Gastrocnemius medialis (tissue), 4 donors: ENCODE results near the gene ORC3. TPM values are rescaled to one million over a fixed set of nuclear protein-coding genes. Genes with fewer than 3 reads are reported as not detected.

Experiments
- ATAC-seq, 2 donors: fragments of 150-250 bp; one replicate each; pipeline ENCODE4 v1.9.1; 2016
- DNase-seq, 2 donors: peaks; one replicate each; pipeline ENCODE4 v3.0.0-alpha.2; 2019
- H3K27ac ChIP-seq, 4 donors: fragments of 200-600 bp; sonication (generic); 1 replicate in 1 of 4; 2 replicates in 3 of 4; pipeline ENCODE4 v1.5.1; 2016 to 2018; ENCODE audit warnings: mild to moderate bottlenecking in 2 of 4, moderate library complexity in 1 of 4
- H3K27me3 ChIP-seq, 3 donors: fragments of 200-600 bp; sonication (generic) in 2 of 3; 1 replicate in 1 of 3; 2 replicates in 2 of 3; pipeline versions ENCODE4 v1.5.1 to v1.6.0; 2016 to 2019; ENCODE audit warnings: mild to moderate bottlenecking in 1 of 3, moderate library complexity in 1 of 3
- H3K36me3 ChIP-seq, 2 donors: fragments of 200-600 bp; sonication (generic) in 1 of 2; one replicate each; pipeline ENCODE4 v1.5.1; 2017 to 2018
- H3K4me1 ChIP-seq, 2 donors: fragments of 200-600 bp; sonication (generic) in 1 of 2; one replicate each; pipeline ENCODE4 v1.5.1; 2016 to 2017; ENCODE audit warnings: mild to moderate bottlenecking in 2 of 2
- H3K4me3 ChIP-seq, 4 donors: fragments of 200-600 bp; sonication (generic) in 3 of 4; 1 replicate in 1 of 4; 2 replicates in 3 of 4; pipeline ENCODE4 v1.5.1; 2016 to 2019; ENCODE audit warnings: mild to moderate bottlenecking in 2 of 4
- H3K9me3 ChIP-seq, 3 donors: fragments of 200-600 bp; sonication (generic) in 2 of 3; 1 replicate in 1 of 3; 2 replicates in 2 of 3; pipeline ENCODE4 v1.5.1; 2016 to 2019
- POLR2A ChIP-seq, 2 donors: fragments of 450-650 bp; IDR thresholded peaks; one replicate each; pipeline ENCODE4 v1.6.1; 2017; ENCODE audit warnings: antibody characterized with exemption in 2 of 2, mild to moderate bottlenecking in 2 of 2, moderate library complexity in 2 of 2
- in situ Hi-C, 4 donors: fragments of 200-750 bp; cut with MboI; loops; one replicate each; pipeline versions ENCODE4 v1.15.0 to v1.8.0; 2017; ENCODE audit warnings: low sequenced_read_pairs in 4 of 4
- intact Hi-C: fragments of 100-400 bp; cut with DNase I; formaldehyde crosslinking; loops from one replicate; pipeline ENCODE4 v1.15.1; 2023; ENCODE audit warnings: low total_unique reads
- total RNA-seq, 4 donors: library from RNA; depleted of rRNA; stranded (reverse); fragments of >200 nt; gene quantifications; one replicate each; pipeline versions ENCODE4 v1.1.0 to v1.2.3, GENCODE V29; 2016
- TF ChIP-seq, protein P1 (sequence below), 5 experiments: fragments of 450-650 bp in 3 of 5; fragments of 200-600 bp in 2 of 5; sonication (generic) in 2 of 5; IDR thresholded peaks in 4 of 5; conservative IDR thresholded peaks in 1 of 5; 1 replicate in 4 of 5; 2 replicates in 1 of 5; pipeline ENCODE4 v1.5.1; 2016 to 2019; ENCODE audit warnings: antibody characterized with exemption in 5 of 5, mild to moderate bottlenecking in 3 of 5, moderate library complexity in 3 of 5

The ORC3 gene
- total RNA-seq, 4 donors from 2014 or later: 18.6 to 28.5 (median 22.6) TPM

DNA sequence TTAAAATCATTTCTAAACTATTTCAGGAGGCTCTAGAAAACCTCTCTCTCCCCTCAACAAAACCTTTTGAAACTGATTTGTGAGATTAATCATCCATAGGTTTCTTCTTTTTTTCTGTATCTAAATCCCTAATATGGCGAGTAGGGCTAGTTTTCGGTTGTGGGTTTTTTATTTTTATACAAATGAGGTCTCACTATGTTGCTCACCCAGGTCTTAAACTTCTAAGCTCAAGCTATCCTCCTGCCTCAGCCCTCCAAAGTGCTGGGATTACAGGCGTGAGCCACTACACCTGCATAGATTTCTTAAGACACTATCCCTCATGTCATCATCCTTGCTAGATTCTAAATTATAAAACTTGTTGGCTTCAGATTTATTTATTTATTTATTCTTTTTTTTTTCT lies 43.9 kb downstream of the ORC3 start:
- no peak for DNase-seq
- TF ChIP-seq POLR2A (IDR thresholded peaks at IDR 0.05): no peak
- TF ChIP-seq, protein P1, sequence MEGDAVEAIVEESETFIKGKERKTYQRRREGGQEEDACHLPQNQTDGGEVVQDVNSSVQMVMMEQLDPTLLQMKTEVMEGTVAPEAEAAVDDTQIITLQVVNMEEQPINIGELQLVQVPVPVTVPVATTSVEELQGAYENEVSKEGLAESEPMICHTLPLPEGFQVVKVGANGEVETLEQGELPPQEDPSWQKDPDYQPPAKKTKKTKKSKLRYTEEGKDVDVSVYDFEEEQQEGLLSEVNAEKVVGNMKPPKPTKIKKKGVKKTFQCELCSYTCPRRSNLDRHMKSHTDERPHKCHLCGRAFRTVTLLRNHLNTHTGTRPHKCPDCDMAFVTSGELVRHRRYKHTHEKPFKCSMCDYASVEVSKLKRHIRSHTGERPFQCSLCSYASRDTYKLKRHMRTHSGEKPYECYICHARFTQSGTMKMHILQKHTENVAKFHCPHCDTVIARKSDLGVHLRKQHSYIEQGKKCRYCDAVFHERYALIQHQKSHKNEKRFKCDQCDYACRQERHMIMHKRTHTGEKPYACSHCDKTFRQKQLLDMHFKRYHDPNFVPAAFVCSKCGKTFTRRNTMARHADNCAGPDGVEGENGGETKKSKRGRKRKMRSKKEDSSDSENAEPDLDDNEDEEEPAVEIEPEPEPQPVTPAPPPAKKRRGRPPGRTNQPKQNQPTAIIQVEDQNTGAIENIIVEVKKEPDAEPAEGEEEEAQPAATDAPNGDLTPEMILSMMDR (IDR thresholded peaks at IDR 0.05 in 4 of 5, conservative IDR thresholded peaks at IDR 0.05 in 1 of 5): no peak
- H3K36me3 ChIP-seq: peaks cover 0 to 12% of the 10 kb centered on the region in 2 donors
- no peak overlapping the region for H3K27ac ChIP-seq
- no peak overlapping the region for H3K4me3 ChIP-seq
- no peaks in the 10 kb centered on the region for H3K27me3 ChIP-seq
- in situ Hi-C loops (no loop called here), intact Hi-C loops (loop anchor here (10.0 kb wide), 1 partner anchor 161 kb away; no protein-coding TSS in a partner anchor)
- no peaks in the 10 kb centered on the region for H3K9me3 ChIP-seq
- no peak for ATAC-seq
- peaks cover 5 to 13% of the 10 kb centered on the region in 2 donors for H3K4me1 ChIP-seq

DNA sequence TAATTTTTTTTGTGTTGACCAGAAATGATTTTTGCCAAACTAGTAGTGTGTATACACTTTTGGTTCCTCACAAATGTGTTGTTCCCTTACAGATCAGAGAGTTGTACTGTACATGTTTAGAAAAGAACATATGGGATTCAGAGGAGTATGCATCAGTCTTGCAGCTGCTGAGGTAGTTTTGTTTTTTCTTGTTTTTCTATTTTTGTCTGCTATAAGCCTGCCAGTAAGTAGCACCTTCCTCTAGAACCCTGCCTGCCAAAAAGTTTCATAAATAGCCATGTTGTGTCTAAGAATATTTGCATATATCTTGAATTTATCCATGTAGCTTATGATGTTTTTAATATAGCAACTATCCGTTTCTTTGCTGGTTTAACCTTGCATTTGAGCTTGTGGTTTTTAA lies 46.4 kb downstream of the ORC3 start:
- in situ Hi-C loops: no loop called here
- no peaks in the 10 kb centered on the region for H3K9me3 ChIP-seq
- intact Hi-C loops: loop anchor here (10.0 kb wide), 1 partner anchor 158 kb away; no protein-coding TSS in a partner anchor
- peaks cover 0 to 16% of the 10 kb centered on the region in 2 donors for H3K36me3 ChIP-seq
- H3K27ac ChIP-seq: no peak overlapping the region
- ATAC-seq: no peak
- TF ChIP-seq, protein P1 (IDR thresholded peaks at IDR 0.05 in 4 of 5, conservative IDR thresholded peaks at IDR 0.05 in 1 of 5): no peak
- TF ChIP-seq POLR2A (IDR thresholded peaks at IDR 0.05): no peak
- peaks cover 0 to 6% of the 10 kb centered on the region in 2 donors for H3K4me1 ChIP-seq
- no peak overlapping the region for H3K4me3 ChIP-seq
- DNase-seq: no peak
- H3K27me3 ChIP-seq: no peaks in the 10 kb centered on the region

GRCh38 chr6:87637106-87637505 lies 47.2 kb downstream of the ORC3 start:
- ATAC-seq: no peak
- intact Hi-C loops: loop anchor here (10.0 kb wide), 1 partner anchor 158 kb away; no protein-coding TSS in a partner anchor
- in situ Hi-C loops: no loop called here

GRCh38 chr6:87639373-87639772 lies 49.4 kb downstream of the ORC3 start:
- in situ Hi-C loops: no loop called here
- no peaks in the 10 kb centered on the region for H3K9me3 ChIP-seq
- no peaks in the 10 kb centered on the region for H3K27me3 ChIP-seq

More at GRCh38 chr6:87637106-87637505, 47.2 kb downstream of the ORC3 start:
- H3K27ac ChIP-seq: no peak overlapping the region
- TF ChIP-seq, protein P1 (IDR thresholded peaks at IDR 0.05 in 4 of 5, conservative IDR thresholded peaks at IDR 0.05 in 1 of 5): no peak
- TF ChIP-seq POLR2A (IDR thresholded peaks at IDR 0.05): no peak
- peaks cover 0 to 10% of the 10 kb centered on the region in 2 donors for H3K36me3 ChIP-seq
- no peak overlapping the region for H3K4me3 ChIP-seq
- DNase-seq: no peak
- peaks cover 0 to 6% of the 10 kb centered on the region in 2 donors for H3K4me1 ChIP-seq
- no peaks in the 10 kb centered on the region for H3K27me3 ChIP-seq
- no peaks in the 10 kb centered on the region for H3K9me3 ChIP-seq

More at GRCh38 chr6:87639373-87639772, 49.4 kb downstream of the ORC3 start:
- ATAC-seq (no peak), DNase-seq (no peak)
- Histone ChIP-seq H3K4me1 (peaks cover 0 to 6% of the 10 kb centered on the region in 2 donors), H3K36me3 (peaks cover 0 to 5% of the 10 kb centered on the region in 2 donors), H3K4me3 (no peak overlapping the region), H3K27ac (no peak overlapping the region)
- intact Hi-C loops: loop anchor here (10.0 kb wide), 1 partner anchor 155 kb away; no protein-coding TSS in a partner anchor
- TF ChIP-seq, protein P1 (IDR thresholded peaks at IDR 0.05 in 4 of 5, conservative IDR thresholded peaks at IDR 0.05 in 1 of 5): no peak
- TF ChIP-seq POLR2A (IDR thresholded peaks at IDR 0.05): no peak
